GM19351 (cell line): ENCODE measurements around the gene PM20D1.
A peak's percentile ranks its signal among the peaks of the same experiment; 100 is the strongest.
"Not testable (repeated sequence)": the region's sequence is repeated elsewhere in the genome, so short reads cannot be mapped to it uniquely, and the experiment has no call there.

ENCODE experiments used
- ATAC-seq: cut with Tn5 transposase; IDR thresholded peaks from one replicate; pipeline ENCODE4 v1.9.1; 2021; ENCODE audit warnings: mild to moderate bottlenecking, moderate library complexity; ENCODE audit not compliant: unreplicated experiment

Gene PM20D1

DNA sequence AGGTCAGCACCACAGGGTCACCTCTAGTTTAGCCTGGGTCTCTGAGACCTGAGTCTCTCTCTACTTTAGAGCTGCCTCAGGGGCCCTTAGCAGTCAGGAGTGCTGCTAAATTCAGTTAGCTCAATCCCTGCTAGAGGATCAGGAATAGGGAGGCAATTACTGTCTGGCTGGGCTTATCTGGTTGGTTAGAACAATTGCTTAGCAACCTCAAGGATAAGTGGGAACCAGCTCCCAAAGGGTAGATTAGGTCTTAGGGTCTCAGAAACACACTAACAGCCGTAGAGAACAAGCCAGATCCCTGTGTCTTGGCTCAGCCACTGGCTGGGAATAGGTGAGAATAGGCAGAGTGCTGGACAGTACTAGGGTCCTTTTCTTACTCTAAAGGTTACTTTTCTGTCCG, 7.7 kb downstream of the PM20D1 start:
- no peak for ATAC-seq

DNA sequence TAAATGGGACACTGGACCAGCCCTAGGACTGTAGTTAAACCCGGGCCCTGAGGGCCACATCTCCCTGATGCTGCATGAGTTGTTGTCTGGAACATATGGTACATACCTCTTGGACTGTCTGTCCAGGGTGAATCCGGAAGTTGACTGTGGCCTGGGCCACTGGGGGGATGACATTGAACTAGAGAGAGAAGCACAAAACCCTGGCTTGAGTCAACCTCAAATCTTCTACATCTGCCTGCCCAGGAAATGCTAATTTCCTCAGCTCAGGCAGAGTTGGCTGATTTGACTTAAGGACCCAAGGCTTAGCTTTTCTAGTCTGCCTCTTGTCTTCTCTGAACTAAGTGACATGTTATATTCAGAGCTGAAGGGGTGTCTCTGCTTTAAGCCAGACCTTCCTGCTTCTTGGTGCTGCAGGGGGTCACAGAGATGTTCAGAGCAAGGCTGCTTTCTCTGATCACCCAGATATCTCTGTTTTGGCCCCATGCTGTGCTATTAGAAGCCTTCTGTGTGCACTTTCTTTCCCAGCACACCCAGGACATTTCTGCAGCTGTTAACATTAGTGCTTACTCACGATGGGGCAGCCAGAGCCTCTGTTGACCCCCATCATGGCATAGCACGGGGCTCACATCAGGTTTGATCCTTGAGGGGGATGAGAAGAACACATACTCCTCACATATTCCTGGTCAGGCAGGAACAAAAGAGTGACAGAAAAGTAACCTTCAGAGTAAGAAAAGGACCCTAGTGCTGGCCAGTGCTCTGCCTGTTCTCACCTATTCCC, 9.6 kb downstream of the PM20D1 start:
- ATAC-seq = no peak

DNA sequence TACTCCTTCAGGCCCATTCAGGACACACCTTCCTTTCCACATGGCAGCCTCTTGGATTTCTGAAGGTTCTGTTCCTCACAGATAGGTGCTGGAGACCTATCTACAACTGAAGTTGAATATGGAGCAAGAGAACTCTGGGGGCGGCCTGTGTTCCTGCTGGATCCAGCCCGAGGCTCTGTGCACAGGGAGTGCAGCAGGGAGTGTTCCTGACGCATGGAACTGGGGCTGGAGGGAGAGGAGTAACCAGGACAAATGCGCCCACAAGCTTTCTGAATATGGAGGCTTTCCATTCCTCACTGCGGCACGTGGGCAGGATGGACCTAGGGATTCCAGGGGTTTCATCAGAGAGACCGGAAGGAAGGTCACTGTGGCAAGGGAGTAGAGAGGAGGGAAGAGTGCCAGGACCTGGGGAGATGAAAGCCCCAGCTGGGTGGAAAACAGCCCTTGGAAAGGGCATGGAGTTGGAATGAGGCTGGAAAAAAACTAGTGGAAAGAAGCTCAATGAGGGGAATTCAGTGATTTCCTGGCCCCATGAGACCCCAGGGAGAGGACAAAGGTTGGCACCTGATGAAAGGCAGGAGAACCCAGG, 12.5 kb downstream of the PM20D1 start:
- no peak for ATAC-seq

DNA sequence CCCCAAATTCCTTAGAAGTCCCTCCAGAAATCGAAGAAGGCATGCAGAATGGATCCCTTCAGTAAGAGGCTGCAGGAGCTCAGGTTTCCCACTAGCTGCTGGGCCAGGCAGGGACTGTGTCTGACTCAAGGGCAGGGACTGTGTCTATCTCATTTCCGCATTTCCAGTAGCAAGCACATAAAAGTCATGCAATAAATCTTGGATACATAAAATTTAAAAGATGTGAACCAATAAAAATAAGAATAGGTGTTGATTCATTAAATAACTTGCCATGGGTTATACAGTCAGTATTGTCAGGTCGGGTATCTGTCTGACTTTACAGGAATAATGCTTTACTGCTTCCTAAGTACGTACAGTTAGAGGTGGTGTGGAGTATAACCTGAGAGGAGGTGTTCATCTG, 15.2 kb downstream of the PM20D1 start:
- ATAC-seq = no peak

DNA sequence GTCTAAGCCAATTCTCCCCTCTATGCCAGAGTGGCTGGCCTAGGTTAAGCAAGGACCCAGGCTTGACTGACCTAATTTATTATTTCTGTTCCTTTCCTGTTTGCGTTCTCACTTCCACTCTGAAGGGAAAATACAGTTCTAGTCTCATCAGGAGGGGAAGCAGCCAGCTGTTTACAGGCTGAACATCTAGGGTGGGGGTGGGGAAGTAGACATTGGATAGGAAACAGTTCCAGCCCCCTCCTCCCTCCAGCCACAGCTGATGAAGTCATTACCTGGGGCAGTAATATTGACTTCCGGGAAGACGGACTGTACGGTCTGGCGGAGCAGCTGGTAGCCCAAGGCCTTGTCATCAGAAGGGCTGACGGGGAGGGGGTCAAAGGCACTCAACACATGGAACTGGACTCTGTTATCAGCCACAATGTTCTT, 17.6 kb downstream of the PM20D1 start:
- ATAC-seq = no peak

DNA sequence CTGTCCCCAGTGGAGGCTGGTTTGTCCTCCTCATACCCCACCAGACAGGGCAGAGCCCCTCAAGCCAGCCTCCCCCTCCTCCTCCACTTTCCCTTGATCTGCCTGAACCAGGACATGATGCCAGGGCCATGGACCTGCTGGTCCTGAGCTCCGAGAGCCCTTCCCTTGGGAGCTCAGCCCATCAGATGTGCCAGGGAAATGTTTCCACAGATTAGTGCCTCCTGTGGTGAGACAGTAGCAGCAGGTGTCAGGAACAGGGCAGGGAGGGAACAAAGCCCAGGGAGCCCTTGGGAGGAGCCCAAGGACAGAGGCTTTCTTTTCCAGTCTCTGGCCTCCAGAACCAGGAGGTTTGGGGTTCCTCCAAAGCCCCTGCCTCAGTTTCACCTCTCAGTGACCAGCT, 22.3 kb downstream of the PM20D1 start:
- ATAC-seq = no peak

DNA sequence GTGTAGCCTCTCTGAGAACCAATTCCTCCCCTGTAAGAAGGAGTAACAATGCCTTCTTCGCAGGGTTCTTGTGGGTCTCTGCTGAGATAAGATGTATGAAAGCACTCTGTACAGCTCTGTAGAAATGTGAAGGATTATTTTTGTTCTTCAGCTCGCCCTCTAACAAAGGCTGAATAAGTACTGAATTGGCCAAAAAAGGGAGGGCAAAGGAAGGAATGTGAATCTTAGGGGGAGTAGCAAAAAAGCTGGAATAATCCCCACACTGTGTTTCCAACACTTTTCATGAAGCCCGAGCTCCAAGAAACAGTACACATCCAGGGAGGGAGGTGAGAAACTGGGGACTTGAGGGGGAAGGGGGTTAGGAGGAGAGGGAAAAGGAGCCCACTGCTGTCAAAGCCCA, 22.9 kb downstream of the PM20D1 start:
- no peak for ATAC-seq

DNA sequence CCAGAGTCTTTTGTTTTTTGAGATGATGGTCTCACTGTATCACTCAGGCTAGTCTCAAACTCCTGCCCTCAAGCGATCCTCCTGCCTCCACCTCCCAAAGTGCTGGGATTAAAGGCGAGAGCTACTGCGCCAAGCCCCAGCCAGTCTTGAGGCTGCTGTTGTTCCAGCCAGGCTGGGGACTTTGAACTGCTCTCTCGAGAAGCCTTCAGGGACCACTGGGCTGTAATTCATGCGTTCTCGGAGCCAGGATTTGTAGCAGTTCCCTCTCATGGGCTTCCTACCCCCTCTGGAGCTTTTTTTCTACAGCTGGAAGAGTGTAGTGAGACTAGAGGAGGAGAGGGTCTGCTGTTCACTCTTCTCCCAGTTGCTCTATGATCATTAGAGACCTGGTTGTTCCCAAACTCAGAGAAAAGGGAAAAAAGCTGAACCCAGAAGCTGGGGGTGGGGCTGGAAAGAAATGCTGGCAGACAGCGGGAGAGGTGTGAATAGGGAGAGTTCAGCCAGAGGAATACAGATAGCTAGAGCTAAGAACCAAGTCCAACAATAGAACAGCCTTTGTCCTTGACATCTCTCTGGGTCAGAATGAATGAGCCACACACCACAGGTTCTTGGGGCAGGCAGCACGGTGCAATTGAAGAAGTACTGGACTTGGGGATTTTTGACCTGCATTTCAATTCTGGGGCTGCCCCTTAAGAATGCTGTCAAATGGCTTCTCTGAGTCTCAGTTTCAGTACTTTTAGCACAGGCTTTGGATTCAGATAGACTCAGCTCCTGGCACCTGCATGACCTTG, 23.7 kb downstream of the PM20D1 start:
- peak; percentile 58 for ATAC-seq

DNA sequence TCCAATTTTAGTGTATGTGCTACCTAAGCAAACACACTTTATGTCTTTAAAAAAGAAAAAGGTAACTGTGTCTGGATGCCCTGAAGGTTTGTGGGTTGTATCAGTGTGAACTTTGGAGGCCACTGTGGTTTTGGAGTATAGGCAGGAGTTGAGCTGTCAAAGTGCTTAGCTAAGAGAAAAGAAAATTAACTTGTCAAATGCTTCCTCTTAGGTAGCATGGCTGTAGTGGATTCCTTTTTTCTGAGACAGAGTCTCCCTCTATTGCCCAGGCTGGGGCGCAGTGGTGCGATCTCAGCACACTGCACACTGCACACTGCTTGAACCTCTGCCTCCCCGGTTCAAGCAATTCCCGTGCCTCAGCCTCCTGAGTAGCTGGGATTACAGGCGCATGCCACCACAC, 25.8 kb downstream of the PM20D1 start:
- no peak for ATAC-seq

DNA sequence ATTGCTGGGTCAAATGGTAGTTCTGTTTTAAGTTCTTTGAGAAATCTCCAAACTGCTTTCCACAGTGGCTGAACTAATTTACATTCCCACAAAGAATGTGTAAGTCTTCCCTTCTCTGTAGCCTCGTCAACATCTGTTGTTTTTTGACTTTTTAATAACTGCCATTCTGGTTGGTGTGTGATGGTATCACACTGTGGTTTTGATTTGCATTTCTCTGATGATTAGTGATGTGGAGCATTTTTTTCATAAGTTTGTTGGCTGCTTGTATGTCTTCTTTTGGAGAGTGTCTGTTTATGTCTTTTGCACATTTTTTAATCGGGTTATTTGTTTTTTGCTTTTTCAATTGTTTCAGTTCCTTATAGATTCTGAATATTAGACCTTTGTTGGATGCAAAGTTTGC, 26.7 kb downstream of the PM20D1 start:
- not testable (repeated sequence) for ATAC-seq

DNA sequence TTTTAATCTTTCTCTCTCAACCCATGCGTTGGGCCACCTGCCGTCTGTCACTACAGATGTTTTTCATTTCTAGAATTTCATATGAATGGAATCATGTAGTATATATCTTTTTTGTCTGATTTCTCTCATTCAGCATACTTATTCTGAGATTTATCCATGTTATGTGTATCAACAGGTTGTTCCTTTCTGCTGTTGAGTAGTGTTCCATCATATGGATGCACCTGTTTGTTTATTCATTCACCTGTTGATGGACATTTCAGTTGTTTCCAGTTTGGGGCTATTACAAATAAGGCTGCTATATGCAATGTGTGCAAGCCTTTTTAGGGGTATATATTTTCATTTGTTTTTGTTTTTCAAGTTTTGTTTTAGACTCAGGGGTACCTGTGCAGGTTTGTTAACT, 27.5 kb downstream of the PM20D1 start:
- no peak for ATAC-seq

DNA sequence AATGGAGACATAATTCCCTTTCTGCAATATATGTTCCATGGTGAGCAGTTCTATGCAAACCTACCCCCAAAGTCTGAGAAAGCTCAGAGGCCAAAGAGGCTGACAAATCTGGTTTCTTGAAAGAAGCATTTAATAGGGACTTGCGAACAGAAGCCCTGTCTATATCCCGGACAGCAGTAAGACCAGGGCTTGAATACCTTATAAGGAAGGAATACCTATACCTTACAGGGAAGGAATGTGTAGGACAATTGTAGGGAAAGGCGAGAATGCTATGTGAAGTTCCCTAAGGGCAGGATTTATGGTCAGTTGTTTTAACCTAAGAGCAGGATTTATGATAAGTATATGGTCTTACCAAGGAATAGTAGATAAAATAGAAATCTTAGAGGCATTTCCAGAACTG, 31.9 kb downstream of the PM20D1 start:
- ATAC-seq = no peak

DNA sequence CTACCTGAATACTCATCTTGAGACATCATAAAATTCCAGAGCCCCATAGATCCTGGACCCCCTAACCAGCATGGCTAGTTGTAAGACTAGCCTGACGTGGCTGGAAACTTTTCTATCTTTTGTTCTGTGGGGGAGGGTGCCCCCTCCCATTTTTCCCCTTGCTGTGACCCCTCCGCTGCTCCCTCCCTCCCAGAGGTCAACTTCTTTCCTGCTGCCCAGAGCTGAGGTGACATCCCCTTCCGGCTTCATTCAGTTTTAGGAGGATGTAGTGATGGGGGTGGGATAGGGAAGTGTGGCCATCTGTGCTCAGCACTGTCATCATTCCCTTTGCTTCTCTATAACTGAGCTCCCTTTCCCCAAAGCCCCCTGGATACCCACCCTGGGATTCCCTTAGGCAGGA, 32.6 kb downstream of the PM20D1 start:
- ATAC-seq = no peak

DNA sequence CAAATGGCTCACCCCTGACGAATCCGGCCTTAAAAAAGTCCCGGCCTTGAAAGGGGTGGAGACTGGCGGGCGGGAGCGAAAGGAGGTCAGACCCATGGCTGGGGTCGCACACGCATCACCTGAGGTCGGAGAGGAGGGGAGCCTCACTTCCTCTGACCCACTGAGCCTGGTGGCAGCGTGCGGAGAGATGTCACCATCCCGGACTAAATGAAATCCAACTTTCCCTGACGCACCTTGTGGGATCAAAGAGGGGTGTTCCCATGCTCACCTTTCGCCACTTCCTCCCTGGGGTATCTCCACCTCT, 36.2 kb downstream of the PM20D1 start:
- no peak for ATAC-seq

DNA sequence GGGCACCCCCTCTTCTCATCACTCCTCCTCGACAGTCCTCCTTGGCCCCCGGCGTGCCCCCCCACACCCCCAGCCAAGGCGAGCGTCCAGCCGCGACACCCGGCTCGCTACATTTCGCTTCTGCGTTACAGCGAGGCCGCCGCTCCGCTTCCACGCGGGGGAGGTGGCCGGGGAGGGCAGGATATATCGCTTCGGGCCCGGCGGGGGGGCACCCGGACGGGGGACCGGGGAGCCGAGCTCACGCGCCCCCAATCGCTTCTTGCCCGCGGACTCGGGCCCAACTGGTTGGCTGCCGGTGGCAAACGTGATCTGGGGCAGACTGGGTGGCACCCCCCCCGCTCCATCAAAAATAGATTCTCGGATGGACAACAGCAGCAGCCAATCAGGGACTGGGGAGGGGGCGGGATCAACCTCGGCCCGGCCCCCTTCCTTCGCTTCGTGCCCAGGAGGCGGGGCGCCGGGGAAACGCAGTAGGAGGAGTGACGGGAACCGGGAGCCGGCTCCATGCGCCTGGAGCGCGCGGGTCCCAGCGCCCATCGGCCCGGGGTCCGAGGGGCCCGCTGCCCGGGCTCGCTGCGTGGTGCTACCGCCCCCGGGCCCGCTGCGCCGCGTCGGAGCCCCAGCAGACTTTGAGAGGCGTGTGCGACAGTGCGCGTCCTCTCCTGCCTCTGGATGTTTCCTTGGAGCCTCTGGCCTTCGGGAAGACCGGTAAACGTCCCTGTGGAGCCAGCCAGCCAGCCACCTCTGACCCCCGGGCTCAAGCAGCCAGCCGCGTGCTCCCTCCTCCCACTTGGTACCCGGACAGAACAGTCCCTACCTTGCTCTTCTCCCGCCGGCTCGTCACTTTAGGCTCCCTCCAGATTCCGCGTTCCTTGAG, 36.8 kb downstream of the PM20D1 start, which contains the start of gene SLC41A1:
Gene SLC41A1, minus strand, starts transcription at position 321 of the 877 bp plus-strand sequence. CDS start 2,757 bp downstream, outside the sequence.
- ATAC-seq = peak; percentile 91

DNA sequence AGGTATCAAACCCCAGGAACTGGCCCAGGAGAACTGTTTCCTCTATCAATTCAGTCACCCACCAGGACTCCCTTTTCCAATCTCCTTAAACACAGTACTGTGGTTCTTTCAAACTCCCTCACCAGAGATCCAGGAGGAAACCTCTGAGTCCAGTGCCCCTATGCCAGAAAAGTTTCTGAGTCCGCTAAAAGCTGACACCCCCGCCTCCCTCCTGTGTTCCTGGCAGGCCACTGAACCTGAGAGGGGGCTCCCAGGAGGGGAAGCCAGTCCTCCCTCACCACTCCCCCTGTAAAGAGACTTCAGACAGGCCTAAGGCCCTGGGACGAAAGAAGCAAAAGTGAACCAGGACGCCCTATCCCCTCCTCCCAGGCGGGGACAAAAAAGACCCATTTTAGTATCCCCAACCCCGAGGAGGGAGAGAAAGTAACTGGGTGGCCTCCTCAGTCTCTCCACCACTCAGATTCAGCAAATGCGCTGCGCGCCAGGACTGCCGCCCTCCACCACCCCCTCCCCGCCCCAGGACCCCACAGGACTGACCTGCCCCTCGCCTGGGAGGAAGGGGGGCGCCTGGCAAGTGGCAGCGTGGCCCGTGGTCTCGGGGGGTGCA, 37.6 kb downstream of the PM20D1 start:
- ATAC-seq = no peak

DNA sequence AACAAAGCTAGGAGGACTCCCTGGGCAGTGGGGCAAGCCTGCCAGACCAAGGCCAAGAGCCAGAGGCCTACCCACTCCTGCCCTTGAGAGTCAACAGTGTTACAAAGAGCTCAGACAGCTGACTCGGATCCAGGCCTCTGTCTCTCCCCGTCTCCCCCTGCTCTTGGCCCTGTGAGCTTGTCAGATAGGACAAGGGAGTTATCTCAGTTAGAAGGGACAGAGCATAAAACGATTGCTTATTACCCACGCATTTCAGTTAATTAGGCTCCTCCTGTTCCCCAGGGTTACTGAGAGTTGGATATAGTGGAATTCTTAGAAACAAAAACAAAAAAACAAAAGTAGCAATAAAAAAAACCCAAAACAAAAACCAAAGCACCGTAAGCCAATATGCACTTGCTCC, 38.3 kb downstream of the PM20D1 start:
- no peak for ATAC-seq

DNA sequence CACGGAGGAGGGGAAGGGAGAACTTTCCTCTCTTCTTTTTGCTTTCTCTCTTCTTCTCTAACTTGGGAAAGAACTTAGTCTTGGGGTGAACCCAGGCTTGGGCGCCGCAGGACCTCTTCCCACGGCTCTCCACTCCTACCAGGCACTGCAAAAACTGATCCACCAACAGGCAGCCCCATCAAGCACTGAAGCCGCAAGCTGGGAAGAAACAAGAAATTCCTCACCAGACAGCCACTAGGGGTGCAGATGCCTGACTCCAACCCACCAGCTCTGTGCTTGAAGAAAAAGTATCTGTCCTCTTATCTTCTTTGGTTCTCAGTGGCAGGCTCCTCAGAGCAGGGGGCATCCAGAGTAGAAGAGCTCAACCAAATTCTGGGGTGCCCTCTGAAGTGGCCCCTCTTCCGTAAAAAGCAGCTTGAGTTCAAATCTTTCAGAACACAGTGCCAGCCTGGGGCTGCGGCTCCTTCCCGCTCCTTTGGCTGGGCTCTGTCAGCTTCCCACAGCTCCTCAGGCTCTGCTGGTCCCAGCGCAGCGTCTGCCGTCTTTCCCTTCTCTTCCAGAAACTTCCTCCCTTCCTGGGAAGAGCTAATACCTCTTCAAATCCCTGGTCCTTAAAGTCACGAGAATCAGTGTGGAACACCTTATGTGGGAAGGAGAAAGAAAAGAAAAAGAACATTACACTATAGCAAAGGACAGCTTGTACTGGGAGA, 39.3 kb downstream of the PM20D1 start:
- ATAC-seq = no peak

DNA sequence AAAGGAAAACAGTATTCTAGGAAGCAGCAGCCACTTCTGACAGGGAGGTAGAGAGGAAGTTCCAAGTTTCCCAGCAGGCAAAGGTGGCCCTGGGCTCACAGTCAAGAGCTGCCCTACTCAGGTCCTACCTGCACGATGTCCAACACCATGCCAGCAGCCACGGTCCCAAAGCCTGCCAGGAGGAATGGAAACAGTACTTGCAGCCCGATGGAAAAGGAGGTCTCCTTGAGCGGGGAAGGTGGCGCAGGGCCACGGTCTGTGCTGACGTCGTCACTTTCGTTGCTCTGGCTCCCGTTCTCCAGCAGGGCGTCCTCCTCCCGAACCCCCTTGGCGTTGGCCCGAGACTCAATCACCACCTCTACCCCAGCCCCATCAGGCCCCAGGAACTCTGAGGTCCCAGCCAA, 40.0 kb downstream of the PM20D1 start:
- no peak for ATAC-seq

DNA sequence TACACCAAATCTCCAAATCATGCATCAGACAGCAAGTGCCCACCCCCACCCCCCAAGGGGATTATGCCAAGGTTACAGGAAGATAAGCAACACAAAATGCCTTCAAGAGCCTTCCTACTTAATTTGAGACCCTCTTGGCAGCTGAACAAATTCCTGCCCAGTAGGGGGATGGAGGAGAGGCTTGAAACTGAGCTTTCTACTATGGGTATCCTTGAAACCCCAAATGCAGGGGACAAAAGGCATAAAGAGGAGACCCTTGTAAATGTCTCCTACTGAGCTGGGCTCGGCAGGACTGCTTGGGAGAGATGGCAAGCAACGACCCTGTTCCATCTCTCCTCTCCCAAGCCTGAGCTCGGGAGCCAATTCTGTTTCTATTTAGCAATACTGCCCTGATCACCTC, 40.5 kb downstream of the PM20D1 start:
- ATAC-seq = no peak
